Muscle layer of duodenum (tissue), 2 donors: ENCODE results near the gene TSPOAP1.

Source experiments
- H3K27ac ChIP-seq: one replicate; pipeline ENCODE4 v1.7.0; 2013; ENCODE audit warnings: mild to moderate bottlenecking, low read length
- H3K27me3 ChIP-seq: one replicate; pipeline ENCODE4 v1.7.0; 2013; ENCODE audit warnings: low read depth, mild to moderate bottlenecking, control low read depth, low read length
- H3K36me3 ChIP-seq, 2 donors: one replicate each; pipeline ENCODE4 v1.7.0; 2013; ENCODE audit warnings: low read length in 2 of 2, control low read depth in 1 of 2, mild to moderate bottlenecking in 1 of 2; ENCODE audit not compliant: insufficient read depth in 2 of 2, control insufficient read depth in 1 of 2
- H3K4me1 ChIP-seq, 2 donors: one replicate each; pipeline ENCODE4 v1.7.0; 2013; ENCODE audit warnings: low read length in 2 of 2, mild to moderate bottlenecking in 2 of 2, control low read depth in 1 of 2, moderate library complexity in 1 of 2; ENCODE audit not compliant: insufficient read depth in 2 of 2, control insufficient read depth in 1 of 2
- H3K4me3 ChIP-seq, 2 donors: one replicate each; pipeline ENCODE4 v1.7.0; 2013; ENCODE audit warnings: low read length in 2 of 2, low read depth in 1 of 2, mild to moderate bottlenecking in 1 of 2
- H3K9me3 ChIP-seq, 2 donors: one replicate each; pipeline ENCODE4 v1.7.0; 2013; ENCODE audit warnings: low read length in 2 of 2, control low read depth in 1 of 2, mild to moderate bottlenecking in 1 of 2; ENCODE audit not compliant: control insufficient read depth in 1 of 2
- donor health status: healthy.

TSPOAP1 gene

DNA sequence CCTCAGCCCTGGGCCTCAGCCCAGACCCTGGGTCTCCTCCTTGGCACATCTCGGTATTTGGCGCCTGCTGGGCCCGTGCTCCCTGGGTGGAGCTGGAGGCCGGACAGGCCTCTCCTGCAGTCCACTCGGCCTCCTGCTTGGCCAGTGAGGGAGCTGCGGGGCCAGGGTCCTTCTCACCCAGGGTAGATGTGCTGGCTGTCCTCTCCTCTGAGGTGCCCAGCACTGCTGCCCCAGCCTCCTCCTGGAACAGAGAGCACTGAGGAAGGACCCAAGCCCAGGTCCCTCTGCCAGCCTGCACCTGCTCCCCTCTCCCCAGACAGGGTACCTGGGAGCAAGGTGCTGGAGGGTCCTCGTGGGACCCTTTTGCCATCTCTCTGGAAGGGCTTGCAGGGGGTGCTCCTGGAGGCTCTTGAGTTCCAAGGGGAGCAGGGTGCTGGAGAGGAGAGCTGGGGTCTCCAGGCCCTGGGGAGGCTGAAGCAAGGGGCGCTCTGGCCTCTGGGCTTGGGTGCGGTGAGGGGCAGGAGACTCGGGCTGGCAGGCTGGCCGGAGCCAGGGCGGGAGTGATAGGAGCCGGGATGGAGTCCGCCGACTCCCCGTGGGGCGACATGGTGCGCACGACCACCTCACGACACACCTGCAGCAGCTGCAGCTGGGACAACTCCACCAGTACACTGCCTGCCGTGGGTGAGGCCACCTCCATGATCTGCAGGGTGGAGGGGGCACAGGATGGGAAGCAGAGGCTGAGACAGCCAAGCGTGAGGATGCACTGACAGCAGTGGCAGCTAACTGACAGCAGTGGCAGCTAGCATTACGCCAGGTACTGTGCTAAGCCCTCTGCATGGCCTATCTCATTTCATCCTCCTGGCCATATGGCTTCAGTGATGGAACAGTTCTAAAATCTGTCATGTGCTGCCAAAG lies 17.8 kb downstream of the TSPOAP1 start:
- no peaks in the 10 kb centered on the region for H3K9me3 ChIP-seq
- no peaks in the 10 kb centered on the region for H3K4me1 ChIP-seq
- H3K36me3 ChIP-seq, result peaks cover 0 to 3% of the 10 kb centered on the region in 2 donors
- H3K27ac ChIP-seq, result no peak overlapping the region
- no peaks in the 10 kb centered on the region for H3K27me3 ChIP-seq
- H3K4me3 ChIP-seq, result no peak overlapping the region

DNA sequence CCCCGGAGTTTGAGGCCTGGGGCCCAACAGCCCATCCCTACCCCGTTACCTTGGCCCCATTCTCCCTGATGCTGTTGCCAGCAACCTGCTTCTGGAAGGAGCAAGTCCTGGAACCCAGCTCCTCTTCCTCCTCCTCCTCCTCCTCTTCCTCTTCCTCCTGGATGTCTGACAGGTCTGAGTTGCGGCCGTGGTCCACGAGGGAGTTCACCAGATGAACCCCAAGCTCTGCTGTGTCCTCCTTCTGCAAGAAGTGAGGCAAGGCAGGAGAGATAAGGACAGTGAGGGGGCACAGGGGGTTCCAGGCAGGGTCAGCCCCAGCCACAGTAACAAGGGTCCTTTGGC lies 18.7 kb downstream of the TSPOAP1 start:
- Histone ChIP-seq H3K4me1 (no peaks in the 10 kb centered on the region), H3K36me3 (peaks cover 0 to 3% of the 10 kb centered on the region in 2 donors), H3K27ac (no peak overlapping the region), H3K27me3 (no peaks in the 10 kb centered on the region), H3K4me3 (no peak overlapping the region), H3K9me3 (no peaks in the 10 kb centered on the region)

DNA sequence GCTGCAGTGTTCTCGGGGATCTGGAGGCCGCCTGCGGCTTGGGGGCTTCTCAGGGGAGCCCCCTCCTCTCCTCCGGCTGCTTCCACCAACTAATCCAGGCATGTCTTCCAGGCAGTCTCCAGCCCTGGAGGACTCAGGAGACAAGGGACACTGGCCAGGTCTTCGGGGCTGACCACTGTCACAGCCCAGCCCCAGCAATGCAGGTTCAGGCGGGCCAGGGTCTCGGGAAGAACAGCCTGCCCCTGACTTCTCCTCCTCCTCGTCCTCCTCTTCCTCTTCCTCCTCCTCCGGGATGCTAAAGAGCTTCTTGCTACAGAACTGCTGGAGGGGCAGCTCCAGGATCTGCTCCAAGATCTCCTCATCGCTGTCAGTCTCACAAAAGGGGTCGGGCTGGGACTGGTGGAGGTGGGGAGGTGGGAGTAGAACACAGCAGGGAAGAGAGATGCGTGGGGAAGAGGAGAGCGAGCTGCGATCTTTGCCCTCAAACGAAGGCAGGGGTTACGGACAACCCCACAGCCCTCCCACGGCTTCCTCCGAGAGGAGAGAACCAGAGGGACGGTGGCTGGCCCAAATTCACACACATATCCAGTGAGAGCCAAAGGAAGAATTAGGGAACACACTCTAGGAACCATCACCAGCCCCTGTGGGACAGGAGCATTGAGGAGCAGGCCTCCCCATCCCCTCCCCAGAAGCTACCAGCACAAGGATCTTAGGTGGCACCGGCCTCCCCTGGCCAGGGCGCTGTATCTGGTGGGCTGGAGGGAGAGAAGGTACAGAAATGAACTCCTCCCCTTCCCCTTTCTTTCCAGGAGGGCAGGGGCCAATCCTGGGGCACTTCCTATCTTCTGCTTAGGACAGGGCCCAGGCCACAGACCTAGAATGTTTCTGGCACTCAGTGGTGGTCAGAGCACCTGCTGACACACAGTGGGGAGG lies 19.3 kb downstream of the TSPOAP1 start:
- no peak overlapping the region for H3K4me3 ChIP-seq
- no peaks in the 10 kb centered on the region for H3K9me3 ChIP-seq
- peaks cover 0 to 3% of the 10 kb centered on the region in 2 donors for H3K36me3 ChIP-seq
- H3K27ac ChIP-seq, result no peak overlapping the region
- H3K27me3 ChIP-seq, result no peaks in the 10 kb centered on the region
- no peaks in the 10 kb centered on the region for H3K4me1 ChIP-seq

DNA sequence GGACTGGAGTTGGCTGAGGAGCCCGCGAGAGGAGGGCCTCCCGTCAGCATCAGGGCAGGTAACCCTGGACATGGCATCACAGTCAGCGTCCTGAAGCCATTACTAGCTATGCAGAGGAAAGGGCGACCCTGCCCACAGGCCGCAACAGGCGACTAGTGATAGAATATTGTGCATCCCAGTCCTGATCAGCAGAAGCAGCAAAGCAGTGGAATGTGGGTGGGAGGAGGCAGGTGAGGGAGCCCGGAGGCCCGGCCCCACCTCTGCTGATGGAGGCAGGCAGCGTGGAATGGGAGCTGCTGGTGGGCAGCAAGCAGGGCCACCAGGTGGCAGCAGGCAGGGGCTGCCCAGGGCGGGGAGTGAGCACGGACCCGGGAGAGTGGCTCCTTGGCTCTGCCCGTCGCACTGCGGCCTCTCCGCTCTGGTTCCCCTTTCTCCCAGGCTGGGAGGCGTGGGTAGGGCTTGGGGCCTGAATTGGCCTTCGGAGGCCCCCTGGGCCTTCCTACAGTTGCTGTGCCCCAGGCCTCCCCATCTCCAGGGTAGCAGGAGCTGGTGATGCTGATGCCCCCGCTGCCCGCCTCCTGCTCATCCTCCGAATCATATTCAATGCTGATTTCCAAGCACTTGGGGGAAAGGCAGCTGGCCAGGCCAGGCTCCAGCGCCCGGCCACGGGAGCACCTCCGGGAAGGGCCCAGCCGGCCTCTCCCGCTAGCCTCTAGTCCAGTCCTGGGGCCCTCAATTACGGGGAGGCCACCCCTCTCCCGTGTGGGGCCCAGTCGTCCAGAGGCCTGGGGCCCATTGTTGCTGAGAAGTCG lies 20.2 kb downstream of the TSPOAP1 start:
- no peaks in the 10 kb centered on the region for H3K27me3 ChIP-seq
- peaks cover 0 to 3% of the 10 kb centered on the region in 2 donors for H3K36me3 ChIP-seq
- no peaks in the 10 kb centered on the region for H3K9me3 ChIP-seq
- no peaks in the 10 kb centered on the region for H3K4me1 ChIP-seq
- H3K4me3 ChIP-seq, result no peak overlapping the region
- no peak overlapping the region for H3K27ac ChIP-seq

DNA sequence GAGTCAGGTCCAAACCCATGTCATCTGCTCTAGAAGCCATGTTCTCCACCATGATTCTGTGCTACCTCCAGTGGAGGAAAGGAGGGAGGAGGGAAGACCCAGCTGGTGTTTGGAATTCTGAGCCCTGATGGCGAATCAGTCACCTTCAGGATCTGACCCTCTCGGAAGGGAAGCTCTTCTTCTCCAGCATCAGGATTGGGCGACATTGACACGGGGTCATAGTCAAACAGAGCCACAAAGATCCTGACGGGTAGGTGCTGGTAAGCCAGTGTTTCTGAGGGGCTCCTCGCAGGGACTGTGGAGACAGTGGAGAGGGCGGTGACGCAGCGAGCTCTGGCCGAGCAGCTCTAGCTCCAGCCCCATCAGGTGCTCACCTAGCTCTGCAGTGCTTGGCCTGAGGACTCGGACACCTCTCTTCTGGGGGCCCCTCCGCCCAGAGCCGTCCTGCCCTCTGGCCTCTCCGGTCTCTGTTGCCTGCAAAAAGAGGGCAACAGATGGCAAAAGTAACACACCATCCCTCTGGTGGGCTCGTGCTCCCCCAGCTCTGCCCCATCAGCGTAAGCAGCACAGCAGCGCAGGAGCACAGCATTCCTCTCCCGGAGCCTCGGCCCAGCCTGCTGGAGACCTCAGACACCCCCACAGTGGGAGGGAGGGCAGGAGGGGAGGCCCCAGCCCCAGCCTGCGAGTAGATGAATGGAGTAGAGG lies 21.0 kb downstream of the TSPOAP1 start:
- Histone ChIP-seq H3K27ac (no peak overlapping the region), H3K27me3 (no peaks in the 10 kb centered on the region), H3K9me3 (no peaks in the 10 kb centered on the region), H3K4me3 (no peak overlapping the region), H3K36me3 (peaks cover 0 to 3% of the 10 kb centered on the region in 2 donors), H3K4me1 (no peaks in the 10 kb centered on the region)

DNA sequence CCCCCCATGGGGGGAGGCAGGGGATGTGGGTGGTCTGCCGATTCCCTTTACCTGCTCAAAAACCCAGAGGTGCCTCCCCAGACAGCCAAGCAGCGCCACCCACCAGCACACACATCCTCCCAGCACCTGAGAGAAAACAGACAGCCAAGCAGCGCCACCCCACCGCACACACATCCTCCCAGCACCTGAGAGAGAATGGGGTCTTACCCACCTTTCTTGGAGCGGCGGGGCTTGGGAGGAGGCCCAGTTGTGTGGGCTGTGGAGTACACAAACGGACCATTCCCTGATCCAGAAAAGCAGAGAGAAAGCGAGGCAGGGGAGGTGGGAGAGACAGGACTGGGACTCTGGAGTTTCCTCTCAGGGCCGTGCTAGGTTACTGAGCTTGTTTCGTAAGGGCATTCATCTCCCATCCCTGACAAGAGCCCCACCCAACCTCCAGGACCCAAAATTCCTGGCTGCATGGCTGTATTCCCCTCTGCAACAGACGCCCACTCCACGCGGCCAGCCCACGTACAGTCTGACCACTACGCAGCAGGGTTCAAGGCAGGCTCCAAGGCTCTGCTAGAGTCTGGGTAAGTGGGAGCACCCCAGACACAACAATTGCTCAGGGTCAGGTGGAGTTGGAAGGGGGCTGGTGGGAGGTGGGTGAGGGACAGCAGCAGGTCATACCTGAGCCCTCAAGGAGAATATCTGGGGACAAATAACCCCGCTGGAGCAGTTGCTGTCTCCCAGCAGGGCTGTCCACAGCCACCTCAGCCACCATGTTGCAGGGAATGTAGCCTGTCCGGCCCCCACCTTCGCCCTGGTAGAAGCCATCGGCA lies 22.3 kb downstream of the TSPOAP1 start:
- peaks cover 0 to 3% of the 10 kb centered on the region in 2 donors for H3K36me3 ChIP-seq
- no peaks in the 10 kb centered on the region for H3K27me3 ChIP-seq
- no peak overlapping the region for H3K4me3 ChIP-seq
- no peaks in the 10 kb centered on the region for H3K9me3 ChIP-seq
- H3K27ac ChIP-seq, result no peak overlapping the region
- no peaks in the 10 kb centered on the region for H3K4me1 ChIP-seq

DNA sequence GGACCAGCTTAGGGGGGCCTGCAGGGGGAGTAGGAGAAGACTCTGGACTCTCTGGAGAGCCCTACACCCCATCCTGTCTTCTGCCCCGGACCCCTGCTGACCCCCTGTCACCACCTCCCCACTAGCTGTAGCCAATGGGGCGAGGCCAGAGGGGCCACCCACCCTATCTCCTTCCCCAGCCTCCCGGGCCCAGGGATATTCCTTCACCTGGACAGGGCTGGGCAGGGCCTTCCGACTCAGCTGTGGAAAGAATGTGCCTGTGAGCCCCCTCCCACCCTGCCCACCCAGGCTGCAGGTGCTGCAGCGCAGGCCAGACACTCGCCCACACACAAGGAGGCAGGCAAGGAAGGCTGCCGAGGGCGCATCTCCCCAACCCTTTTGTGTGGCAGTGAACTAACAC lies 23.0 kb downstream of the TSPOAP1 start:
- no peaks in the 10 kb centered on the region for H3K36me3 ChIP-seq
- no peaks in the 10 kb centered on the region for H3K4me1 ChIP-seq
- no peaks in the 10 kb centered on the region for H3K9me3 ChIP-seq
- H3K27me3 ChIP-seq, result no peaks in the 10 kb centered on the region
- no peak overlapping the region for H3K4me3 ChIP-seq
- no peak overlapping the region for H3K27ac ChIP-seq

DNA sequence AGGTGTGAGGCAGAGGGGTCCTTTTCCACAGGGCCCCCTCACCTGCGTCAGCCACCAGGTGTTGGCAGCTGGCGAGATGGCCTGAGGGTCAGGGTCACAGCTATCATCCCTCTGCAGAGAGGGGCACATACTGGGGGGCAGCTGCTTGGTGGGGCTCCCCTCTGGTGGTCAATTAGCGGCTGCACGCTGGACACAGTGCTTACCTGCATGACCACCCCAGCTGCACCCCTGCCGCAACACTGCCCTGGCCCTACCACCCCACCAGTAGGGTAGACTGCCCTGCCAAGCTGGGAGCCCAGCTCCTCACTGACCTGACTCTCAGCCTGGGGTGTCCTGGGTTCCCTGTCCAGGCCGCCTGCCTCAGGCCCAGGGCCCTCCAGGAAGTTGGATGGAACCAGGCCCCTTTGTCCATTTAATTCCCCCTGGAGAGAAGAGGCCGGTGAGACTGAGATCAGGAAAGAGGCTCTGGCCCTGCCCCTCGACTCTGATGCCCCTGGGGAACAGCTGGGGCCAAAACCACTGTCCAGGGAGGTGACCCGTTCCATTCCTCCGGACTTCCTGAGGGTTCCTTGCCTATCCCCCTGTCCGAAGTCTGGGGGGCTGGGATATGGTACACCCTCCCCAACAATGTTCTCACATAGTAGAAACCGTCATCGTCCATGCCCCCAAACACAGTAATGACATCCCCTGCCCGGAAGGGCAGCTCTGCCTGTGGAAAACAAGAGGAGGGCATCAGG lies 23.7 kb downstream of the TSPOAP1 start:
- Histone ChIP-seq H3K4me1 (no peaks in the 10 kb centered on the region), H3K36me3 (no peaks in the 10 kb centered on the region), H3K27ac (no peak overlapping the region), H3K27me3 (no peaks in the 10 kb centered on the region), H3K9me3 (no peaks in the 10 kb centered on the region), H3K4me3 (no peak overlapping the region)

DNA sequence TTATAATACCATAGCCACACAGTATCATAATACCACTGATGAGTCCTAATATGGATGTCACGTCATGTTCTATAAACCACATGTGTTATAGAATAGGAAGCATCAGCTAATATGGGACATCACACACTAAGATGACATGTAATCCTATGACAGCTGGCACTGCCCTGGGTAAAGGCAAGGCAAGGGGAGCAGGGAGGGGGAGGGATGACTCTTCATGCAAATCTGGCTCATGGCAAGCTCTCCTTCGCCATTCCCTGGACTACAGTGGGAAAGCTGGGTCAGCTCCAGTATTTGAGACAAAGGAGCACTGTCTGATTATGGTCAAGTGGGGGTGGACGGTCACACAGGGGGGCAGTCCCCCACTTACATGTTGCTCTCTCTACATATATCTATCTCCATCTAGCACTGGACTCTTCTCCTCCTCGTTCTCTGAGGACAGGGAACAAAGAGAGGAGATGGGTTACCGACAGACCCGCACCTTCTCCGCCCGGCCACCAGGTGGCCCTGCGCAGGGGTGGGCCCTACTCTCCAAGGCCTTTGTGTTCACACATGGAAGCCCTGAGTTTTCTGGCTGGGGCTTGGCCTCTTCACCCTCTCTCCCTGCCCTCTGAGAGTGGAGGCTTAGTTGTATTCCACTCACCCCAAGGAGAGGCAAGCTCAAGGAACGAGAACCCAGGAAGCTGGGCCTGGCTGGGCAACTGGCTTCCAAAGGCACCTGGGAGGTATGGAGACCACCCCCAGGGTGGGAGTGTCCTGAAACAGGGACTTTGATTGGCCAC lies 24.4 kb downstream of the TSPOAP1 start:
- Histone ChIP-seq H3K4me3 (no peak overlapping the region), H3K27me3 (no peaks in the 10 kb centered on the region), H3K27ac (no peak overlapping the region), H3K9me3 (no peaks in the 10 kb centered on the region), H3K36me3 (no peaks in the 10 kb centered on the region), H3K4me1 (no peaks in the 10 kb centered on the region)
